Measurements from ENCODE around the gene PLXNC1.

DNA sequence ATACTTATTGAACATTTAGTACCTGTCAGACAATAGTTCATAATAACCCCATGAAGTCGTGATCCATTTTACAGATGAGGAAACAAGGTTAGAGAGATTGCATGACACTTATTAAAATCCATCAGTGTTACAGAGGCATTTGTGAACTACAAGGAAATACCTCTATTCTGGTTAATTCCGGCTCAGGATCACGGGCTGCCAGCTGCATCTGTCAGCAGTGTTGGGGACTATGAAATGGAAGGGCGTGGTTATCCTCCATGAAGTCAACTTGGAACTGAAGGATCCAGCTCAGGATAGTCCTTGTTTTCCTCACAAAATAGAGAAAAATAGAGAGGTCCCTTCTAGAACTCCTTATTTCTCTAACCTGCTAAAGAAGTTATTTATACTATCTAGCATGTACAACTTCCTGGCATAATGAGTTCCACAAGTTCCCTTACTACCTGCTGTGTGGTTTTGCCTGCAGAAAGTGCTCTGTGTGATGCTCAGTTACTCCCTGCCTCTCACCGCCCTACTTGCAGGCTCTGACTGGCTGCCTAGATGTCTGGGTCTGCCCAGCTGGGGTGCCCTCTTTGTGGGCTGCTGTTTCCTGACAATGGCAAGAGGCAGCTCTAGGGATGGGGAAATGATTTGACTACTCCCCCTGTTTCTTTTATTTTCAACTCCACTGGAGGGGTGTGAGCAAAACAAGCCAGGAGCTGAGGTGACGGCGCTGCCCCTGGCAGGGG, 36.8 kb downstream of the PLXNC1 start:
- TF ChIP-seq GATA3 (IDR thresholded peaks at IDR 0.05; ENCODE audit: low read depth, low read length) (no peak), GATA2 (IDR thresholded peaks at IDR 0.05; ENCODE audit: low read depth, low read length) (no peak)
